HG02623 (cell line): ENCODE measurements around the gene RPL6.
"Not testable (repeated sequence)": the region's sequence is repeated elsewhere in the genome, so short reads cannot be mapped to it uniquely, and the experiment has no call there.

Experiments
- ATAC-seq: cut with Tn5 transposase; IDR thresholded peaks from one replicate; pipeline ENCODE4 v1.9.1; 2021; ENCODE audit warnings: moderate library complexity; ENCODE audit not compliant: unreplicated experiment

Gene RPL6

DNA sequence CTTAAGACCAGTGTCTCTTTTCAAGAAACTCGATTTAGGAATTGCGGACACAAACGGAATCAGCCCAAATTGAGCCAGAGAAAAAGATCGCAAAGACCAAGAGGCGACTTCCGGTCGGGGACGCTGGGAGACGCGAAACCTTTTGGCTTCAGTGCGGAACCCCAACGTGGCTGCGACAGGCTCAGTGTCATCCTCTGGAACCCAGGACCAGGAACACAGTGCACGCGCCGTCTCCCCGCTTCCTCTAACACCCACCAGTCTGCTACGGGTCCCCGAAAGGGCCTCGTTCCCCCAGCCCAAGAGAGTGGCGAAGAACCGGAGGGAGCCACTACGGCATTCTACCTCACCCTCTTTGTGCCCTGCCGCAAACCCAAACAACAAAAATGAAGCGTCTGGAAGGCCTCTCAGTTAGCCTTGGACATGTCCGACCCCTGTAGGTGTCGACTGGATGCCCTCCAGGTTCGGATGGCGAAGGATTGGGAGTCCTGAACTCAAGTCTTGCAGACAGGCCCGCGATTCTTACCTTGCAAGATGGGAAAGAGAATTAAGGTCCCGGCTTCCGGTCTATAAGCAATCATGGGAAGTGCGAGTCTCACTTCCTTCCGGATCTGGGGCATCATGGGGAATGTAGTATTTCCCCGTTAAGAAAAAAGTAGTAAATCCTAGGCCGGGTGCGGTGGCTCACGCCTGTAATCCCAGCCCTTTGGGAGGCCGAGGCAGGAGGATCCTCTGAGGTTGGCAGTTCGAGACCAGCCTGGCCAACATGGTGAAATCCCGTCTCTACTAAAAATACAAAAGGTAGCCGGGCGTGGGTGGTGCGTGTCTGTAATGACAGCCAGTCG lies at the start of gene RPL6:
TSS of gene RPL6 (minus strand) at position 542 of the 842 bp plus-strand sequence. CDS start 949 bp downstream, outside the sequence.
- peak; percentile 85 for ATAC-seq

DNA sequence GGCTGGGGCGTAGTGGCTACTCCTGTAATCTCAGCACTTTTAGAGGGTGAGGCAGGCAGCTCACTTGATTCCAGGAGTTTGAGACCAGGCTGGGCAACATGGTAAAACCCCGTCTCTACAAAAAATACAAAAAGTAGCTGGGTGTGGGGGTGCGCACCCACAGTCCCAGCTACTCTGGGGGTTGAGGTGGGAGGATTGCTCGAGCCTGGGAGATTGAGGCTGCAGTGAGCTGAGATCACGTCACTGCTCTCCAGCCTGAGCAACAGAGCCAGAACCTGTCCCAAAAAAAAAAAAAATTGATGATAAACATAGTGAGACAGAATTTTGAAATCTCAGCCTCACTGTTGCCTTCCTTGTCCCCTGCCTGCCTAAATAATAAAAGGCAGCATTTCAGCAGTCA lies 49.3 kb upstream of the RPL6 start:
- ATAC-seq, result no peak

DNA sequence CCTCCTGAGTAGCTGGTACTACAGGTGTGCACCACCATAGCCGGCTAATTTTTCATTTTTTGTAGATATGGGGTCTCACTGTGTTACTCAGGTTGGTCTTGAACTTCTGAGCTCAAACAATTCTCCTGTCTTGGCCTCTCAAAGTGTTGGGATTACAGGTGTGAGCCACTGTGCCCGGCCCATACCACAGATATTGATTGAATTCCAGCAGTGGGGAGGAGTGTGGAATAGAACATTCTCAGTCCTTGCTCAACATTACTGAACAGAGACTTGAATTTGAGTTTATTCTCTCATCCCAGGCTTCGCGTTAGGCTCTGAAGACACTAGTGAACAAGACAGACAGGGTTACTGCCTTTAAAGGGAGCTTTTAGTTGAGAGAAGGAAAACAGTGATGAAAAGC lies 48.9 kb upstream of the RPL6 start:
- ATAC-seq, result no peak

GRCh38 chr12:112457142-112457541 lies 47.7 kb upstream of the RPL6 start:
- ATAC-seq, result not testable (repeated sequence)

- ATAC-seq, result no peak
These were observed 46.6 kb upstream of the RPL6 start for GRCh38 chr12:112456029-112456428.

DNA sequence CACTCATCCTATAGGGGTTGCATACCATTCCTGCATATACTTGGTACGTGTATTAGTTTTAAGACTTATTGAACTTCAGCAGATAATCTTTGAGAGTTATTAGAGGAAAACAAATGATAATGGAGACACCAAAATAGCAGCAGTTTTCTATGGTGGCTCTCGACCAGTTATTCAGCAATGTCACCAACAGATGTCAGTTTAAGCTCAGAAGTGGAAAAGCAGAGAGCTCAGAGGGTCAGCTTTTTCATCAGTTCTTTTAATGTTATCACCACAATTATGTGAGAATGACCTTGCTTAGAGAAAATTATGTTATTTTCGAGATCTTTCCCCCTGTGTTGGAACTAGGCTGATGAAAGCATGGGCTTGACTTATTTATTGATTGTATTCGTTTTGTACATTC lies 41.3 kb upstream of the RPL6 start:
- ATAC-seq, result no peak

DNA sequence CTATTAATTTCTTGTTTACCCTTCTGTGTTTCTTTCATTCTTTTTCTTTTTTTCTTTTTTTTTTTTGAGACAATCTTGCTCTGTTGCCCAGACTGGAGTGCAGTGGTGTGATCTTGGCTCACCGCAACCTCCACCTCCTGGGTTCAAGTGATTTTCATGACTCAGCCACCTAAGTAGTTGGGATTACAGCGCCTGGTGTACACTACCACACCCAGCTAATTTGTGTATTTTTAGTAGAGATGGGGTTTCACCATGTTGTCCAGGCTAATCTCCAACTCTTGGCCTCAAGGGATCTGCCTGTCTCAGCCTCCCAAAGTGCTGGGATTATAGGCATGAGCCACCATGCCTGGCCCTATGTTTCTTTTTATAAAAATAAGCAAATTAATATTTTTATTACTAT lies 38.8 kb upstream of the RPL6 start:
- ATAC-seq, result not testable (repeated sequence)

DNA sequence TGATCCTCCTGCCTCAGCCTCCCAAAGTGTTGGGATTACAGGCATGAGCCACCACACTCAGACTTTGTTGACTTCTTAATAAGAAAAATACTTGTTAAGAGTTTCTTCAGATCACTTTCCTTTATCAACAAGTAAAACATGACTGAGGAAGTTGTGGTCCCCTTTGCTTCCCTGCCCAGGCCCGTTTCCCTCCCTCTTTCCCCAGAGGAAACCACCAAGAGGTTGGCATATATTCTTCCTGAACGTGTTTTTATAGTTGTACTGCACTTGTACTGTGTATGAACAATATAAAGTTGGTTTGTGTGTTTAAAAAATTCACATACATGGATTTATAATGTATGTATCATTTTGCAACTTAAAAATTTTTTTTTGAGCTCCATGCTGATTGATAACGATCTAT lies 37.7 kb upstream of the RPL6 start:
- ATAC-seq, result no peak

- no peak for ATAC-seq
These were observed 36.8 kb upstream of the RPL6 start for GRCh38 chr12:112446008-112446725.

- no peak for ATAC-seq
These were observed 34.5 kb upstream of the RPL6 start for GRCh38 chr12:112443916-112444315.

DNA sequence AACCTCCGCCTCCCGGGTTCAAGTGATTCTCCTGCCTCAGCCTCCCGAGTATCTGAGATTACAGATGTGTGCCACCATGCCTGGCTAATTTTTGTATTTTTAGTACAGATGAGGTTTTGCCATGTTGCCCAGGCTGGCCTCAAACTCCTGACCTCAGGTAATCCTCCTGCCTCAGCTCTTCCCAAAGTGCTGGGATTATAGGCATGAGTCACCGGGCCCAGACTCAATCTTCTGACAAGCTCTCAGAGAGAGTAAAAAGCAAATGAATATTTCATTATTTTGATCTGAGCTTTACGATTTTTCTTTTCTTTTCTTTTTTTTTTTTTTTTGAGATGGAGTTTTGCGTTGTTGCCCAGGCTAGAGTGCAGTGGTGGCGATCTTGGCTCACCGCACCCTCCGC lies 31.2 kb upstream of the RPL6 start:
- not testable (repeated sequence) for ATAC-seq

- ATAC-seq, result no peak
These were observed 30.4 kb upstream of the RPL6 start for GRCh38 chr12:112439769-112440168.

DNA sequence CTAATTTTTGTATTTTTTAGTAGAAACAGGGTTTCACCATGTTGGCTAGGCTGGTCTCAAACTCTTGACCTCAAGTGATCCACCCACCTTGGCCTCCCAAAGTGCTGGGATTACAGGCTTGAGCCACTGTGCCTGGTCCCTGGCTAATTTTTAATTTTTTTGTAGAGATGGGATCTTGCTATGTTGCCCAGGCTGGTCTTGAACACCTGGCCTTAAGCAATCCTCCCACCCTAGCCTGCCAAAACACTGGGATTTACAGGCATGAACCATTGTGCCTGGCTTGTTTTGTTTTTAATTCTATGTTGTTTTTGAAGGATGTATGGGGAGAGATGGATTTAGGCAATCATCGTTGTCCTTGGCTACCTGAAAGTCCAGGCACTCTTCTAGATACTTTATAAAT lies 29.2 kb upstream of the RPL6 start:
- ATAC-seq, result not testable (repeated sequence)

- ATAC-seq, result no peak
These were observed 24.1 kb upstream of the RPL6 start for GRCh38 chr12:112433551-112433950.

- ATAC-seq, result no peak
These were observed 22.6 kb upstream of the RPL6 start for GRCh38 chr12:112431965-112432364.

DNA sequence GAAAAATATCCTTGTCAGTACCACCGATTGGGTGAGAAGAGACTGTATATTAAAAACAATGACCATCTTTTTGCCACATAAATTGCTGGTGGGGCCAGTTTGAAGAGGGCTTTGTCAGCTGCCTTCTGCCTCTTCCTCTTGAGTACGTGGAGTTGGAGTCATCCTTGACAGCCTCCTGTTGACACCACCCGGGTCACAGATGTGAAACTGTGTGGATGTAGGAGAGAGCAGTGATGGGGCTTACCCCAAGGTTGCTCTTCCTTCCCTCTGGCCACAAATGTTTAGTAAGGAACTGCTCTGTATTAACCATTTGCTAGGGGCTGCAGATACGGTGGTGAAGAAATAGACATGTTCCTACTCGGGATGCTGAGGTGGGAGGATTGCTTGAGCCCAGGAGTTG lies 21.5 kb upstream of the RPL6 start:
- ATAC-seq, result no peak

GRCh38 chr12:112427760-112428159 lies 18.4 kb upstream of the RPL6 start:
- no peak for ATAC-seq

GRCh38 chr12:112425582-112426382 lies 16.4 kb upstream of the RPL6 start:
- no peak for ATAC-seq

- no peak for ATAC-seq
These were observed 14.7 kb upstream of the RPL6 start for GRCh38 chr12:112424126-112424525.

GRCh38 chr12:112422531-112422930 lies 13.1 kb upstream of the RPL6 start:
- ATAC-seq, result no peak

GRCh38 chr12:112421363-112421762 lies 12.0 kb upstream of the RPL6 start:
- ATAC-seq, result no peak
